Measurements from ENCODE around the gene DQX1. TPM values are rescaled to one million over a fixed set of nuclear protein-coding genes. Genes with fewer than 3 reads are reported as not detected.

The DQX1 gene
- total and polyA plus RNA-seq, 4 donors: 0.05 to 1.0 (median 0.08) TPM; not detected in 1

DNA sequence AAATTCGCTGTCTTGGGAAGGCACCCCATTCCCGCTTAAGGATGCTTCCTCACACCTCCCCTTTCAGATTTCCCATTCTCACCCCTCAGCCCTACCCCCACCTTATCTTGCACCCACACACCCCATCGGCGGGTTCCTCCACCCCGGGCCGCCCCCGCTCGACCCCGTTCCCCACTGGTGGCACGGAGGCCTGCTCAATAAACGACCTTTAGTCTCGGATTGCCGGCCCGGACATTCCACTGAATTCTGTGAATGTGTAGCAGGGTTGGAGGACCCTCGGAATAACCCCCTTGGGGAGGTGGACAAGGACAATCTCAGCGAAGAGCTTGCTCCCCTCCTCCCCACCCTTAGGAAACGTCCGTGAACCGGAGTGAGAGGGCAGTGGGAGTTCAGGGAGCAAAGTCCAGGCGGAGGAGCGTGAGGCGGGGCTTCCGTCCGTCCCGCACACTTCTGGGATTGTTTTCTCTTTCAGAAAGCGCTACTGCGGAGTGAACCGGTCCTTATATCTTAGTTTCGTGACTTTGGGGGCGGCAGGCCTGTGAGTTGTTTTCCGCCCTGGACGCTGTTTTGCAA, 23.8 kb downstream of the DQX1 start:
- 9% methylated on average over 32 of the region's 32 CpGs for WGBS
- peaks cover 22 to 84% (median 71%) of the 10 kb centered on the region in 4 donors for H3K4me1 ChIP-seq (ENCODE audit: control insufficient read depth in 4 of 4, insufficient read depth in 4 of 4, low read length in 3 of 4)
- peak; percentile 54 for DNase-seq (ENCODE audit: low spot score)
- H3K4me3 ChIP-seq (ENCODE audit: low read depth in 1 of 3, low read length in 3 of 3): peak overlapping the region; percentile 76 to 97 (median 89)
- H3K27me3 ChIP-seq (ENCODE audit: control insufficient read depth in 4 of 4, insufficient read depth in 4 of 4, low read length in 3 of 4): no peaks in the 10 kb centered on the region
- TF ChIP-seq RAD21 (IDR thresholded peaks at IDR 0.05) (no peak), SP1 (IDR thresholded peaks at IDR 0.05) (peak; percentile 84), GABPA (IDR thresholded peaks at IDR 0.05 in 1 of 2, conservative IDR thresholded peaks at IDR 0.05 in 1 of 2) (peak in 1 of 2 donors; percentile 78), HNF4A (conservative IDR thresholded peaks at IDR 0.05) (peak; percentile 95 to 96), FOXA2 (IDR thresholded peaks at IDR 0.05) (no peak), FOXA1 (IDR thresholded peaks at IDR 0.05) (no peak), EGR1 (IDR thresholded peaks at IDR 0.05; ENCODE audit: low read depth in 2 of 2) (peak in 1 of 2 donors; percentile 56), JUND (IDR thresholded peaks at IDR 0.05) (peak in 1 of 2 donors; percentile 41), HNF4G (IDR thresholded peaks at IDR 0.05) (peak; percentile 92), NR2F2 (IDR thresholded peaks at IDR 0.05) (peak; percentile 46), YY1 (IDR thresholded peaks at IDR 0.05) (peak; percentile 58), TAF1 (conservative IDR thresholded peaks at IDR 0.05) (peak; percentile 78), RXRA (IDR thresholded peaks at IDR 0.05) (peak; percentile 98)
- TF ChIP-seq, protein P1, sequence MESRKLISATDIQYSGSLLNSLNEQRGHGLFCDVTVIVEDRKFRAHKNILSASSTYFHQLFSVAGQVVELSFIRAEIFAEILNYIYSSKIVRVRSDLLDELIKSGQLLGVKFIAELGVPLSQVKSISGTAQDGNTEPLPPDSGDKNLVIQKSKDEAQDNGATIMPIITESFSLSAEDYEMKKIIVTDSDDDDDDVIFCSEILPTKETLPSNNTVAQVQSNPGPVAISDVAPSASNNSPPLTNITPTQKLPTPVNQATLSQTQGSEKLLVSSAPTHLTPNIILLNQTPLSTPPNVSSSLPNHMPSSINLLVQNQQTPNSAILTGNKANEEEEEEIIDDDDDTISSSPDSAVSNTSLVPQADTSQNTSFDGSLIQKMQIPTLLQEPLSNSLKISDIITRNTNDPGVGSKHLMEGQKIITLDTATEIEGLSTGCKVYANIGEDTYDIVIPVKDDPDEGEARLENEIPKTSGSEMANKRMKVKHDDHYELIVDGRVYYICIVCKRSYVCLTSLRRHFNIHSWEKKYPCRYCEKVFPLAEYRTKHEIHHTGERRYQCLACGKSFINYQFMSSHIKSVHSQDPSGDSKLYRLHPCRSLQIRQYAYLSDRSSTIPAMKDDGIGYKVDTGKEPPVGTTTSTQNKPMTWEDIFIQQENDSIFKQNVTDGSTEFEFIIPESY (IDR thresholded peaks at IDR 0.05): peak; percentile 54
- TF ChIP-seq, protein P2, sequence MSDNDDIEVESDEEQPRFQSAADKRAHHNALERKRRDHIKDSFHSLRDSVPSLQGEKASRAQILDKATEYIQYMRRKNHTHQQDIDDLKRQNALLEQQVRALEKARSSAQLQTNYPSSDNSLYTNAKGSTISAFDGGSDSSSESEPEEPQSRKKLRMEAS (IDR thresholded peaks at IDR 0.05): no peak
- TF ChIP-seq, protein P3, sequence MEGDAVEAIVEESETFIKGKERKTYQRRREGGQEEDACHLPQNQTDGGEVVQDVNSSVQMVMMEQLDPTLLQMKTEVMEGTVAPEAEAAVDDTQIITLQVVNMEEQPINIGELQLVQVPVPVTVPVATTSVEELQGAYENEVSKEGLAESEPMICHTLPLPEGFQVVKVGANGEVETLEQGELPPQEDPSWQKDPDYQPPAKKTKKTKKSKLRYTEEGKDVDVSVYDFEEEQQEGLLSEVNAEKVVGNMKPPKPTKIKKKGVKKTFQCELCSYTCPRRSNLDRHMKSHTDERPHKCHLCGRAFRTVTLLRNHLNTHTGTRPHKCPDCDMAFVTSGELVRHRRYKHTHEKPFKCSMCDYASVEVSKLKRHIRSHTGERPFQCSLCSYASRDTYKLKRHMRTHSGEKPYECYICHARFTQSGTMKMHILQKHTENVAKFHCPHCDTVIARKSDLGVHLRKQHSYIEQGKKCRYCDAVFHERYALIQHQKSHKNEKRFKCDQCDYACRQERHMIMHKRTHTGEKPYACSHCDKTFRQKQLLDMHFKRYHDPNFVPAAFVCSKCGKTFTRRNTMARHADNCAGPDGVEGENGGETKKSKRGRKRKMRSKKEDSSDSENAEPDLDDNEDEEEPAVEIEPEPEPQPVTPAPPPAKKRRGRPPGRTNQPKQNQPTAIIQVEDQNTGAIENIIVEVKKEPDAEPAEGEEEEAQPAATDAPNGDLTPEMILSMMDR (IDR thresholded peaks at IDR 0.05; ENCODE audit: low read depth, low read length, missing input control): no peak
- TF ChIP-seq, protein P4, sequence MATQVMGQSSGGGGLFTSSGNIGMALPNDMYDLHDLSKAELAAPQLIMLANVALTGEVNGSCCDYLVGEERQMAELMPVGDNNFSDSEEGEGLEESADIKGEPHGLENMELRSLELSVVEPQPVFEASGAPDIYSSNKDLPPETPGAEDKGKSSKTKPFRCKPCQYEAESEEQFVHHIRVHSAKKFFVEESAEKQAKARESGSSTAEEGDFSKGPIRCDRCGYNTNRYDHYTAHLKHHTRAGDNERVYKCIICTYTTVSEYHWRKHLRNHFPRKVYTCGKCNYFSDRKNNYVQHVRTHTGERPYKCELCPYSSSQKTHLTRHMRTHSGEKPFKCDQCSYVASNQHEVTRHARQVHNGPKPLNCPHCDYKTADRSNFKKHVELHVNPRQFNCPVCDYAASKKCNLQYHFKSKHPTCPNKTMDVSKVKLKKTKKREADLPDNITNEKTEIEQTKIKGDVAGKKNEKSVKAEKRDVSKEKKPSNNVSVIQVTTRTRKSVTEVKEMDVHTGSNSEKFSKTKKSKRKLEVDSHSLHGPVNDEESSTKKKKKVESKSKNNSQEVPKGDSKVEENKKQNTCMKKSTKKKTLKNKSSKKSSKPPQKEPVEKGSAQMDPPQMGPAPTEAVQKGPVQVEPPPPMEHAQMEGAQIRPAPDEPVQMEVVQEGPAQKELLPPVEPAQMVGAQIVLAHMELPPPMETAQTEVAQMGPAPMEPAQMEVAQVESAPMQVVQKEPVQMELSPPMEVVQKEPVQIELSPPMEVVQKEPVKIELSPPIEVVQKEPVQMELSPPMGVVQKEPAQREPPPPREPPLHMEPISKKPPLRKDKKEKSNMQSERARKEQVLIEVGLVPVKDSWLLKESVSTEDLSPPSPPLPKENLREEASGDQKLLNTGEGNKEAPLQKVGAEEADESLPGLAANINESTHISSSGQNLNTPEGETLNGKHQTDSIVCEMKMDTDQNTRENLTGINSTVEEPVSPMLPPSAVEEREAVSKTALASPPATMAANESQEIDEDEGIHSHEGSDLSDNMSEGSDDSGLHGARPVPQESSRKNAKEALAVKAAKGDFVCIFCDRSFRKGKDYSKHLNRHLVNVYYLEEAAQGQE (IDR thresholded peaks at IDR 0.05): peak; percentile 70
- TF ChIP-seq, protein P5, sequence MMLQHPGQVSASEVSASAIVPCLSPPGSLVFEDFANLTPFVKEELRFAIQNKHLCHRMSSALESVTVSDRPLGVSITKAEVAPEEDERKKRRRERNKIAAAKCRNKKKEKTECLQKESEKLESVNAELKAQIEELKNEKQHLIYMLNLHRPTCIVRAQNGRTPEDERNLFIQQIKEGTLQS (IDR thresholded peaks at IDR 0.05): peak; percentile 10
- peak overlapping the region; percentile 69 to 71 for H3K9ac ChIP-seq (ENCODE audit: low read depth in 1 of 2, low read length in 2 of 2)
- no peaks in the 10 kb centered on the region for H3K9me3 ChIP-seq (ENCODE audit: control insufficient read depth in 4 of 4, low read length in 3 of 4)
- H3K27ac ChIP-seq (ENCODE audit: low read depth in 1 of 2, low read length in 2 of 2): peak overlapping the region; percentile 87 to 93
- peaks cover 0 to 6% (median 4%) of the 10 kb centered on the region in 4 donors for H3K36me3 ChIP-seq (ENCODE audit: control insufficient read depth in 4 of 4, insufficient read depth in 3 of 4, low read depth in 1 of 4, low read length in 3 of 4)

All from liver (tissue), 9 donors.